ENCODE results near the gene WBP2. TPM values are rescaled to one million over a fixed set of nuclear protein-coding genes. Genes with fewer than 3 reads are reported as not detected.

Gene WBP2
- total and polyA plus RNA-seq, 10 of the 15 experiments (the other 5 are each of a cell fraction or from before 2014, with no cell fraction given) = 1.5 to 57.3 (median 27.5) TPM

- no peak for TF ChIP-seq ELK1 (IDR thresholded peaks at IDR 0.05; ENCODE audit: low read depth, low read length)
- peak; percentile 50; the same call in 1 of the 2 replicates for TF ChIP-seq MLLT1 (IDR thresholded peaks at IDR 0.05)
- no peak for TF ChIP-seq SPI1 (IDR thresholded peaks at IDR 0.05; ENCODE audit: borderline replicate concordance, insufficient read depth, low read depth, low read length)
- TF ChIP-seq TCF3 (IDR thresholded peaks at IDR 0.05; ENCODE audit: borderline replicate concordance, insufficient read depth, low read depth, low read length) = no peak
- TF ChIP-seq EGR1 (IDR thresholded peaks at IDR 0.05; ENCODE audit: borderline replicate concordance in 1 of 2, low read depth in 2 of 2, low read length in 2 of 2) = no peak
- TF ChIP-seq SIN3A (IDR thresholded peaks at IDR 0.05; ENCODE audit: low read depth, low read length) = peak; percentile 68
- no peak for TF ChIP-seq CBX3 (IDR thresholded peaks at IDR 0.05; ENCODE audit: borderline replicate concordance, low read depth)
- peak; percentile 75 for TF ChIP-seq CHD2 (IDR thresholded peaks at IDR 0.05; ENCODE audit: borderline replicate concordance, low read depth, low read length)
- TF ChIP-seq CTCF (IDR thresholded peaks at IDR 0.05 in 2 of 3, conservative IDR thresholded peaks at IDR 0.05 in 1 of 3; ENCODE audit: control insufficient read depth in 2 of 3, extremely low read depth in 1 of 3, insufficient read depth in 1 of 3, low read depth in 3 of 3, low read length in 3 of 3) = peak; percentile 71 to 92 (median 89)
- no peak for TF ChIP-seq HDAC6 (IDR thresholded peaks at IDR 0.05; ENCODE audit: unreplicated experiment)
- no peak for TF ChIP-seq ZBTB11 (CRISPR knock-in tag; IDR thresholded peaks at IDR 0.05)
- TF ChIP-seq IRF3 (IDR thresholded peaks at IDR 0.05) = no peak
- peak; percentile 27; the same call in 1 of the 2 replicates for TF ChIP-seq ZBTB40 (IDR thresholded peaks at IDR 0.05; ENCODE audit: borderline replicate concordance)
Observed at GRCh38 chr17:75845058-75845711, 9.9 kb downstream of the WBP2 start (continued).

All from GM12878 (cell line).